ENCODE measurements around the gene AZU1.

The AZU1 gene

GRCh38 chr19:831407-832369, 4.1 kb downstream of the AZU1 start:
- Histone ChIP-seq H3K27me3 (ENCODE audit: insufficient read depth, low read length, poor library complexity) (no peaks in the 10 kb centered on the region), H3K4me3 (ENCODE audit: low read depth in 1 of 2, low read length in 2 of 2) (no peak overlapping the region), H3K9ac (ENCODE audit: low read depth, low read length) (no peak overlapping the region), H3K4me1 (ENCODE audit: insufficient read depth, low read length) (no peaks in the 10 kb centered on the region), H3K79me2 (ENCODE audit: insufficient read depth, low read length) (no peaks in the 10 kb centered on the region), H3K27ac (ENCODE audit: low read length) (no peak overlapping the region), H3K4me2 (ENCODE audit: insufficient read depth, low read length) (no peak overlapping the region), H3K9me3 (ENCODE audit: insufficient read depth, low read length, severe bottlenecking) (no peaks in the 10 kb centered on the region), H2AFZ (ENCODE audit: low read depth, low read length) (no peak overlapping the region), H3K36me3 (ENCODE audit: insufficient read depth, low read length) (no peaks in the 10 kb centered on the region), H4K20me1 (ENCODE audit: insufficient read depth, low read length) (no peaks in the 10 kb centered on the region)
- TF ChIP-seq EZH2 (IDR thresholded peaks at IDR 0.05; ENCODE audit: borderline replicate concordance, low read depth, low read length, severe bottlenecking) (no peak), CTCF (IDR thresholded peaks at IDR 0.05; ENCODE audit: borderline replicate concordance, extremely low read depth, low read length, poor library complexity, severe bottlenecking) (no peak)
- ATAC-seq (ENCODE audit: insufficient read depth, low read depth) (no peak), DNase-seq (no peak)

GRCh38 chr19:834216-834615, 6.6 kb downstream of the AZU1 start:
- no peaks in the 10 kb centered on the region for H4K20me1 ChIP-seq (ENCODE audit: insufficient read depth, low read length)
- H3K9ac ChIP-seq (ENCODE audit: low read depth, low read length), result no peak overlapping the region
- no peaks in the 10 kb centered on the region for H3K36me3 ChIP-seq (ENCODE audit: insufficient read depth, low read length)
- TF ChIP-seq EZH2 (IDR thresholded peaks at IDR 0.05; ENCODE audit: borderline replicate concordance, low read depth, low read length, severe bottlenecking) (no peak), CTCF (IDR thresholded peaks at IDR 0.05; ENCODE audit: borderline replicate concordance, extremely low read depth, low read length, poor library complexity, severe bottlenecking) (no peak)
- H3K4me3 ChIP-seq (ENCODE audit: low read depth in 1 of 2, low read length in 2 of 2), result no peak overlapping the region
- no peaks in the 10 kb centered on the region for H3K9me3 ChIP-seq (ENCODE audit: insufficient read depth, low read length, severe bottlenecking)
- H2AFZ ChIP-seq (ENCODE audit: low read depth, low read length), result no peak overlapping the region
- H3K4me1 ChIP-seq (ENCODE audit: insufficient read depth, low read length), result no peaks in the 10 kb centered on the region
- DNase-seq, result no peak
- no peak overlapping the region for H3K27ac ChIP-seq (ENCODE audit: low read length)
- no peaks in the 10 kb centered on the region for H3K27me3 ChIP-seq (ENCODE audit: insufficient read depth, low read length, poor library complexity)
- H3K4me2 ChIP-seq (ENCODE audit: insufficient read depth, low read length), result no peak overlapping the region
- no peaks in the 10 kb centered on the region for H3K79me2 ChIP-seq (ENCODE audit: insufficient read depth, low read length)
- ATAC-seq (ENCODE audit: insufficient read depth, low read depth), result no peak

GRCh38 chr19:835210-835810, 7.7 kb downstream of the AZU1 start:
- no peak for ATAC-seq (ENCODE audit: insufficient read depth, low read depth)
- no peaks in the 10 kb centered on the region for H3K9me3 ChIP-seq (ENCODE audit: insufficient read depth, low read length, severe bottlenecking)
- no peaks in the 10 kb centered on the region for H3K4me1 ChIP-seq (ENCODE audit: insufficient read depth, low read length)
- H3K4me2 ChIP-seq (ENCODE audit: insufficient read depth, low read length), result no peak overlapping the region
- H3K27ac ChIP-seq (ENCODE audit: low read length), result no peak overlapping the region
- DNase-seq, result no peak
- H2AFZ ChIP-seq (ENCODE audit: low read depth, low read length), result no peak overlapping the region
- H3K79me2 ChIP-seq (ENCODE audit: insufficient read depth, low read length), result no peaks in the 10 kb centered on the region
- no peak overlapping the region for H3K9ac ChIP-seq (ENCODE audit: low read depth, low read length)
- no peak for TF ChIP-seq CTCF (IDR thresholded peaks at IDR 0.05; ENCODE audit: borderline replicate concordance, extremely low read depth, low read length, poor library complexity, severe bottlenecking)
- no peak for TF ChIP-seq EZH2 (IDR thresholded peaks at IDR 0.05; ENCODE audit: borderline replicate concordance, low read depth, low read length, severe bottlenecking)
- H3K27me3 ChIP-seq (ENCODE audit: insufficient read depth, low read length, poor library complexity), result no peaks in the 10 kb centered on the region
- no peaks in the 10 kb centered on the region for H4K20me1 ChIP-seq (ENCODE audit: insufficient read depth, low read length)
- H3K36me3 ChIP-seq (ENCODE audit: insufficient read depth, low read length), result no peaks in the 10 kb centered on the region
- H3K4me3 ChIP-seq (ENCODE audit: low read depth in 1 of 2, low read length in 2 of 2), result no peak overlapping the region

Data from DND-41 (cell line).